ENCODE measurements around the gene ARNT2. TPM values are rescaled to one million over a fixed set of nuclear protein-coding genes. Genes with fewer than 3 reads are reported as not detected.
"Not testable (repeated sequence)": the region's sequence is repeated elsewhere in the genome, so short reads cannot be mapped to it uniquely, and the experiment has no call there.

Gene ARNT2
- total RNA-seq, 2 experiments from 2014 or later = not detected

- no peaks in the 10 kb centered on the region for H3K9me3 Mint-ChIP-seq (ENCODE audit: low read depth)
- H3K27ac Mint-ChIP-seq = no peak overlapping the region
- H3K4me3 Mint-ChIP-seq = no peak overlapping the region
- H3K27me3 Mint-ChIP-seq = peaks cover 3% of the 10 kb centered on the region
- no peaks in the 10 kb centered on the region for H3K4me1 Mint-ChIP-seq
- DNase-seq = no peak
- no peaks in the 10 kb centered on the region for H3K36me3 Mint-ChIP-seq
- ATAC-seq = no peak
- CTCF ChIA-PET = no interaction called here
Measured at GRCh38 chr15:80500021-80500420, 95.8 kb downstream of the ARNT2 start.

DNA sequence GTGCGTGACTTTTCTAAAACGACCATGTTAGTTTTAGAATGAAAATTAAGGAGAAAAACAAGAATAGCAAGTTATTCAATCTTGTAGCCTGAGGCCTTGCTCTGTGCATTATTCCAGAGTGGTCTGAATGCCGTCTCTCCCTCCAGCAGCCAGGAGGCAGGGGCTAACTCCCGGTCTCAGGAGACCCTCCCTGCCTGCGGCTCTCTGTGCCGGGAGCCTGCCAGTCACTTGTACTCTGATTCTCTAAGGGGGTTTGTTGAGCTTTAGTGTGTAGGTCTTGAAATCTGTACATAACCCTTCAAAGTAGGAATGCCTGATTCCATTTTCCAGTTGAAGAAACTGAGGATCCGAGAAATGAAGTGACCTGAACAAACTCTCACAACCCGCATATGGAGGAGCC is 97.3 kb downstream of the ARNT2 start:
- ATAC-seq (no peak), DNase-seq (no peak)
- no peaks in the 10 kb centered on the region for H3K9me3 Mint-ChIP-seq (ENCODE audit: low read depth)
- H3K4me3 Mint-ChIP-seq = no peak overlapping the region
- peaks cover 3% of the 10 kb centered on the region for H3K27me3 Mint-ChIP-seq
- no peaks in the 10 kb centered on the region for H3K36me3 Mint-ChIP-seq
- no peak overlapping the region for H3K27ac Mint-ChIP-seq
- CTCF ChIA-PET = no interaction called here
- no peaks in the 10 kb centered on the region for H3K4me1 Mint-ChIP-seq

DNA sequence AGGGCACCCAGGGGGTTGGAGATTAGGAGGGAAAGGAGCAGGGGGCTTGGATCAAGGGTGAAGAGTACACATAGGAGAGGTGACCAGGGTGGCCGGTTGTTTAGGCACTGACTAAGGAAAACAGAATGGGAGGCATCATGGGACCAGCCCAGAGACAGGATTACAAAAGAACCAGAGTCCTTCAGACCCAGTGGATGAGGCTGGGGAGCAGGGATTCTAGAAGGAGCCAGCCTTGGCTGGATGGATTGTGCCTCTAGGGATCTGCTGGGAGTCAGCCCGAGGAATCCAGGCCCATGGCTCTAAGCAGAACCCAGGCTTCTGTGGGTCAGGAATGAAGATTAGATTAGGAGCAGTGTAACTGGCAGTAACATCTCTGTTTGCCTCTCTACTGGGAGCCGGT is 98.6 kb downstream of the ARNT2 start:
- no peak for ATAC-seq
- Mint-ChIP-seq H3K4me1 (no peaks in the 10 kb centered on the region), H3K4me3 (no peak overlapping the region), H3K36me3 (no peaks in the 10 kb centered on the region), H3K27me3 (peaks cover 3% of the 10 kb centered on the region), H3K9me3 (ENCODE audit: low read depth) (no peaks in the 10 kb centered on the region), H3K27ac (no peak overlapping the region)
- CTCF ChIA-PET = no interaction called here
- DNase-seq = no peak

DNA sequence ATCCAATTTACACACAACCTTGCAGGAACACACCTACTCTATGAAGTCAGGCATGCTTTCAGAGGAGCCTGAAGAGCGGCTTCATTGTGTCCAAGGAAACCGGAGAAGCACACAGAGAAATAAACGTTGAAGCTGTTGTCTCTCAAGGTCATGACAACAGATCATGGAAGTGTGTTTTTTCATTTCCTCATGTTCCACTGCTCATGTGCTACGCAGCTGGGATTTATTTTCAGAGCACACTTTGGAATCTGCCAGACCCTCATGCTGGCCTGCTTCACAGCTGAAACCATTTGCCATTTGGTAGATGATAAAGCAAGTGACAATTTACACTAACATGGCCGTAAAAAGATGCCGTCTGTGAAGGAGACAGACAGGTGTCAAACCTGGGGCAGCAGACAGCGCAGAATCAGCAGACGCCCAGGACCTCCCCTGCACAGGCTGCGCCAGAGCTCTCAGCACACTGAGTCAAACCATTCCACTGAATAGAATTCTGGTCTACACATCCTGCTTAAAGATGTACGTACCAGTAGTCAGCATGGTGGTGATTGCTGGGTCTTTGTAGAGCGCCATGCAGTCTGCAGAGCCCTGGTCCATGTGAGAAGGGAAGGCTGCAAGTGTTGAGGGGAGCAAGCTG is 99.3 kb downstream of the ARNT2 start:
- H3K27me3 Mint-ChIP-seq = peaks cover 3% of the 10 kb centered on the region
- H3K4me1 Mint-ChIP-seq = no peaks in the 10 kb centered on the region
- no peaks in the 10 kb centered on the region for H3K36me3 Mint-ChIP-seq
- H3K9me3 Mint-ChIP-seq (ENCODE audit: low read depth) = no peaks in the 10 kb centered on the region
- DNase-seq = no peak
- no peak overlapping the region for H3K4me3 Mint-ChIP-seq
- CTCF ChIA-PET = no interaction called here
- ATAC-seq = no peak
- H3K27ac Mint-ChIP-seq = no peak overlapping the region

GRCh38 chr15:80504931-80505330 is 100.7 kb downstream of the ARNT2 start:
- H3K27me3 Mint-ChIP-seq = peaks cover 5% of the 10 kb centered on the region
- ATAC-seq = no peak
- CTCF ChIA-PET = no interaction called here
- H3K36me3 Mint-ChIP-seq = no peaks in the 10 kb centered on the region
- peaks cover 3% of the 10 kb centered on the region for H3K9me3 Mint-ChIP-seq (ENCODE audit: low read depth)
- no peak overlapping the region for H3K4me3 Mint-ChIP-seq
- DNase-seq = no peak
- no peak overlapping the region for H3K27ac Mint-ChIP-seq
- H3K4me1 Mint-ChIP-seq = no peaks in the 10 kb centered on the region

- Mint-ChIP-seq H3K27me3 (peaks cover 5% of the 10 kb centered on the region), H3K27ac (no peak overlapping the region), H3K4me3 (no peak overlapping the region), H3K36me3 (no peaks in the 10 kb centered on the region), H3K9me3 (ENCODE audit: low read depth) (peaks cover 3% of the 10 kb centered on the region), H3K4me1 (no peaks in the 10 kb centered on the region)
- ATAC-seq (no peak), DNase-seq (no peak)
- CTCF ChIA-PET = no interaction called here
Measured at GRCh38 chr15:80506286-80506893, 102.2 kb downstream of the ARNT2 start.

GRCh38 chr15:80507131-80507530 is 102.9 kb downstream of the ARNT2 start:
- Mint-ChIP-seq H3K27me3 (peaks cover 4% of the 10 kb centered on the region), H3K9me3 (ENCODE audit: low read depth) (peaks cover 3% of the 10 kb centered on the region), H3K27ac (no peak overlapping the region), H3K4me1 (no peaks in the 10 kb centered on the region), H3K36me3 (no peaks in the 10 kb centered on the region), H3K4me3 (no peak overlapping the region)
- DNase-seq (no peak), ATAC-seq (no peak)
- CTCF ChIA-PET = no interaction called here

GRCh38 chr15:80507638-80508316 is 103.6 kb downstream of the ARNT2 start:
- H3K4me3 Mint-ChIP-seq = no peak overlapping the region
- H3K4me1 Mint-ChIP-seq = no peaks in the 10 kb centered on the region
- no peak overlapping the region for H3K27ac Mint-ChIP-seq
- peaks cover 3% of the 10 kb centered on the region for H3K27me3 Mint-ChIP-seq
- no peak for DNase-seq
- peaks cover 3% of the 10 kb centered on the region for H3K9me3 Mint-ChIP-seq (ENCODE audit: low read depth)
- no peak for ATAC-seq
- CTCF ChIA-PET = no interaction called here
- no peaks in the 10 kb centered on the region for H3K36me3 Mint-ChIP-seq

DNA sequence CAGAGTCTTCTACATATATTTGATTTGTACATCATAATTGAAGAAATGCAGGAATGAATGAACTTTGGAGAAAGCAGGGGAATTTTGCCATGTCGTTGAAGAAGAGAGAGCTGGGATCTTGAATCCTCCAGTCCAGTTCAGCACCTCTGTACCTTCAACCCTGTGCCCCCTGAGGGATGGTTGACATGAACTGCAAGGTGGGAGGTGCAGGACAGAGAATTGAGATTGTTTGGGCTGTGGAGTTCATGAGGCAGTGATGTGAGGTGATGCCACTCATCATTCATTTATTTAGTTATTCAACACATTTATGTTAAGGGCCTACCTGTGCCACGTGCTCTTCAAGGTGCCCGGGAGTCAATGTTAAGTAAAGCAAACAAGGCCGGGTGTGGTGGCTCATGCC is 104.6 kb downstream of the ARNT2 start:
- H3K4me1 Mint-ChIP-seq = no peaks in the 10 kb centered on the region
- H3K4me3 Mint-ChIP-seq = no peak overlapping the region
- peaks cover 3% of the 10 kb centered on the region for H3K27me3 Mint-ChIP-seq
- no peak for DNase-seq
- CTCF ChIA-PET = no interaction called here
- peaks cover 3% of the 10 kb centered on the region for H3K9me3 Mint-ChIP-seq (ENCODE audit: low read depth)
- no peak overlapping the region for H3K27ac Mint-ChIP-seq
- no peak for ATAC-seq
- no peaks in the 10 kb centered on the region for H3K36me3 Mint-ChIP-seq

GRCh38 chr15:80509800-80510199 is 105.6 kb downstream of the ARNT2 start:
- H3K9me3 Mint-ChIP-seq (ENCODE audit: low read depth) = peaks cover 3% of the 10 kb centered on the region
- no peak for DNase-seq
- CTCF ChIA-PET = no interaction called here
- no peaks in the 10 kb centered on the region for H3K36me3 Mint-ChIP-seq
- no peak overlapping the region for H3K27ac Mint-ChIP-seq
- H3K27me3 Mint-ChIP-seq = peaks cover 3% of the 10 kb centered on the region
- H3K4me1 Mint-ChIP-seq = no peaks in the 10 kb centered on the region
- no peak for ATAC-seq
- H3K4me3 Mint-ChIP-seq = no peak overlapping the region

- CTCF ChIA-PET; H3K36me3 Mint-ChIP-seq; H3K9me3 Mint-ChIP-seq (ENCODE audit: low read depth); ATAC-seq; DNase-seq; H3K4me3 Mint-ChIP-seq; H3K27ac Mint-ChIP-seq; H3K27me3 Mint-ChIP-seq; H3K4me1 Mint-ChIP-seq: not testable (repeated sequence)
Measured at GRCh38 chr15:80510985-80511384, 106.8 kb downstream of the ARNT2 start.

DNA sequence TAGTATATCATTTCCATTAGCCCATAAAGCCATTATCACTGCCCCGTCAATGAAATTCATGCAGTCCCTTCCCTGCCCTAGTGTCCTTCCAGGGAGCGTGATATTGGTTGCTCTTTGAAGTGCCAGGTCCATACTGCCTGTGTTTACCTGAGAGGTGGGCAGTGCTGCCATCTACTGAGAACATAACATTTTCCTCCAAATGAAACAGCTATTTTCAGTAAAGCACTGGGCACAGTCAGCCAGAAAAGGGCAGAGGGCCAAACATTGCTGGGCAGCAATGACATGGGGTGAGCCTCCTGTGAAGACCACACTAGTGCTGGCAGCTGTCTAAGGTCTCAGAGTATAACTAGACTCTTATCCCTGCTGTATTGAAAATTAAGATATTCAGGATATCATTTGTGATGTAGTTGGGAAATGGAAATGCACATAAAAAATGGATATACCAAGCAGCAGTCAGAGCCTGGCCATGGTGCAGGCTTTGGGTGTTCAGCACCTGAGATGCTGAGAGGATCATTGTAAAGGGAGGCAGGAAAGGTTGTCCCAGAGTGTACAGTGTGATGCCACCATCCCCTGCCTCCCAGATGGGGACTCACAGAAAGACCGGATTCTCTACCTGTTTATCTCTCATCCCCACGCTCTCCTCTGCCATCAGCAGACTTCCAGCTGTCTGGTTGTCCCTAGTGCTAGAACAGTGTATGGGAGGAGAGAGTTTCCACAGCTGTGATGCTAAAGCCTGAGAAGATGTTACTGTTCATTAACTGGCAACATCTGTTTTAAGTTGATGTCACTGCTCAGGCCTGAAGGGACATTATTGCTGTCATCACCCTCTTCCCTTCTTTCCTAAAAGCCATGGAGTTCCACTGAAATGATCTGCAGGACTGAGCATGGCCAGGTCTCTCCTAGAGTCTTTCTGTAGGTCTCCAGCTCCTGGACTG is 108.8 kb downstream of the ARNT2 start:
- Mint-ChIP-seq H3K27me3 (peaks cover 6% of the 10 kb centered on the region), H3K27ac (no peak overlapping the region), H3K9me3 (ENCODE audit: low read depth) (peaks cover 3% of the 10 kb centered on the region), H3K4me3 (no peak overlapping the region), H3K36me3 (no peaks in the 10 kb centered on the region), H3K4me1 (no peaks in the 10 kb centered on the region)
- CTCF ChIA-PET = no interaction called here
- no peak for ATAC-seq
- DNase-seq = no peak

DNA sequence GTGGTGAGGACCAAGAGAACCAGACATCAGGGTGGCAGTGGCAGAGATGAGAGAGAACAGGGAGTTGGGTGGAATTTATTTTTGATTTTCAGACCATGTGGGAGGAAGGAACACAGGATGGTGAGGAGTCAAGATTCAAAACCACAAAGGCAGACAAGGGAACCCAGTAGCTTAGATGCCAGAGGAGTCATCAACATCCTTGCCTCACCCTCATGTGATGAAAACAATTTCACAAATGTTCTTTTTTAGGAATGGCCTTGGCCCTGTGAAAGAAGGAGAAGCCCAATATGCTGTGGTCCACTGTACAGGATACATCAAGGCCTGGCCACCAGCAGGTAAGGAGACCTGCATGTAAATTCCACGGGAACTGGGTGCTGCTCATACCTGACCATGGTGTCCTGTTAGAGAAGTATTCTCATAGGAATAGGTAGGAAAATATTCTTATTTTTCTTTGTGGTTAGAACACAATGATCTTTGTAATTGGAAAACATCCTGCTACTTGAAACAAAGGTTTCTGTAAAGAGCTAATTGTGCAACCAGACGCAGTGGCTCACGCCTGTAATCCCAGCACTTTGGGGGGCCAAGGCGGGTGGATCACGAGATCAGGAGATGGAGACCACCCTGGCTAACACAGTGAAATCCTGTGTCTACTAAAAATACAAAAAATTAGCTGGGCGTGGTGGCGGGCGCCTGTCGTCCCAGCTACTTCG is 110.0 kb downstream of the ARNT2 start:
- ATAC-seq = no peak
- CTCF ChIA-PET = interaction anchor here (0.6 kb wide), 1 partner anchor 856 kb away, joined by 4 read pairs; no protein-coding TSS in a partner anchor

More for the DNA sequence above, 110.0 kb downstream of the ARNT2 start:
- Mint-ChIP-seq H3K27ac (no peak overlapping the region), H3K36me3 (no peaks in the 10 kb centered on the region), H3K27me3 (peaks cover 6% of the 10 kb centered on the region), H3K9me3 (ENCODE audit: low read depth) (peaks cover 3% of the 10 kb centered on the region), H3K4me3 (no peak overlapping the region), H3K4me1 (no peaks in the 10 kb centered on the region)
- no peak for DNase-seq
